ENCODE measurements around the gene BRF1.

GRCh38 chr14:105159344-105159743, 141.5 kb downstream of the BRF1 start:
- TF ChIP-seq, protein P1, sequence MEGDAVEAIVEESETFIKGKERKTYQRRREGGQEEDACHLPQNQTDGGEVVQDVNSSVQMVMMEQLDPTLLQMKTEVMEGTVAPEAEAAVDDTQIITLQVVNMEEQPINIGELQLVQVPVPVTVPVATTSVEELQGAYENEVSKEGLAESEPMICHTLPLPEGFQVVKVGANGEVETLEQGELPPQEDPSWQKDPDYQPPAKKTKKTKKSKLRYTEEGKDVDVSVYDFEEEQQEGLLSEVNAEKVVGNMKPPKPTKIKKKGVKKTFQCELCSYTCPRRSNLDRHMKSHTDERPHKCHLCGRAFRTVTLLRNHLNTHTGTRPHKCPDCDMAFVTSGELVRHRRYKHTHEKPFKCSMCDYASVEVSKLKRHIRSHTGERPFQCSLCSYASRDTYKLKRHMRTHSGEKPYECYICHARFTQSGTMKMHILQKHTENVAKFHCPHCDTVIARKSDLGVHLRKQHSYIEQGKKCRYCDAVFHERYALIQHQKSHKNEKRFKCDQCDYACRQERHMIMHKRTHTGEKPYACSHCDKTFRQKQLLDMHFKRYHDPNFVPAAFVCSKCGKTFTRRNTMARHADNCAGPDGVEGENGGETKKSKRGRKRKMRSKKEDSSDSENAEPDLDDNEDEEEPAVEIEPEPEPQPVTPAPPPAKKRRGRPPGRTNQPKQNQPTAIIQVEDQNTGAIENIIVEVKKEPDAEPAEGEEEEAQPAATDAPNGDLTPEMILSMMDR (IDR thresholded peaks at IDR 0.05), result no peak
- TF ChIP-seq POLR2A (IDR thresholded peaks at IDR 0.05), result no peak
- no peak for TF ChIP-seq POLR2AphosphoS5 (IDR thresholded peaks at IDR 0.05; ENCODE audit: insufficient read depth in 1 of 2, low read depth in 1 of 2)
